Progenitor cell of endocrine pancreas (in vitro differentiated cells): ENCODE data around the gene DNAJC2. TPM values are rescaled to one million over a fixed set of nuclear protein-coding genes. Genes with fewer than 3 reads are reported as not detected.
A peak's percentile ranks its signal among the peaks of the same experiment; 100 is the strongest.

ENCODE experiments used
- DNase-seq: peaks from one replicate; pipeline ENCODE4 v3.0.0; 2021; ENCODE audit warnings: low spot score; ENCODE audit not compliant: unreplicated experiment
- H3K27ac Mint-ChIP-seq: 2 replicates; pipeline ENCODE4 v1.8.0; 2021; ENCODE audit warnings: mild to moderate bottlenecking, moderate library complexity, mixed read lengths
- H3K27me3 Mint-ChIP-seq: 2 replicates; pipeline ENCODE4 v1.8.0; 2021; ENCODE audit warnings: mixed read lengths
- H3K36me3 Mint-ChIP-seq: 2 replicates; pipeline ENCODE4 v1.8.0; 2022; ENCODE audit warnings: mixed read lengths; ENCODE audit not compliant: insufficient read depth
- H3K4me1 Mint-ChIP-seq: 2 replicates; pipeline ENCODE4 v1.8.0; 2021; ENCODE audit warnings: low read depth, mixed read lengths
- H3K4me3 Mint-ChIP-seq: 2 replicates; pipeline ENCODE4 v1.8.0; 2021; ENCODE audit warnings: low read depth, mild to moderate bottlenecking, moderate library complexity, mixed read lengths
- H3K9me3 Mint-ChIP-seq: 2 replicates; pipeline ENCODE4 v1.8.0; 2021; ENCODE audit warnings: low read depth, mixed read lengths
- total RNA-seq: library from RNA; stranded (reverse); gene quantifications from 2 replicates; pipeline ENCODE4 v1.2.1, GENCODE V29; 2021
- TF ChIP-seq, protein P1 (sequence below): fragments of 200-600 bp; sonication (generic); IDR thresholded peaks from one replicate; pipeline ENCODE4 v1.5.0; 2021; ENCODE audit warnings: antibody characterized with exemption, mild to moderate bottlenecking; ENCODE audit not compliant: unreplicated experiment

Gene DNAJC2
- total RNA-seq, 1 donor from 2014 or later = 32.8 TPM

DNA sequence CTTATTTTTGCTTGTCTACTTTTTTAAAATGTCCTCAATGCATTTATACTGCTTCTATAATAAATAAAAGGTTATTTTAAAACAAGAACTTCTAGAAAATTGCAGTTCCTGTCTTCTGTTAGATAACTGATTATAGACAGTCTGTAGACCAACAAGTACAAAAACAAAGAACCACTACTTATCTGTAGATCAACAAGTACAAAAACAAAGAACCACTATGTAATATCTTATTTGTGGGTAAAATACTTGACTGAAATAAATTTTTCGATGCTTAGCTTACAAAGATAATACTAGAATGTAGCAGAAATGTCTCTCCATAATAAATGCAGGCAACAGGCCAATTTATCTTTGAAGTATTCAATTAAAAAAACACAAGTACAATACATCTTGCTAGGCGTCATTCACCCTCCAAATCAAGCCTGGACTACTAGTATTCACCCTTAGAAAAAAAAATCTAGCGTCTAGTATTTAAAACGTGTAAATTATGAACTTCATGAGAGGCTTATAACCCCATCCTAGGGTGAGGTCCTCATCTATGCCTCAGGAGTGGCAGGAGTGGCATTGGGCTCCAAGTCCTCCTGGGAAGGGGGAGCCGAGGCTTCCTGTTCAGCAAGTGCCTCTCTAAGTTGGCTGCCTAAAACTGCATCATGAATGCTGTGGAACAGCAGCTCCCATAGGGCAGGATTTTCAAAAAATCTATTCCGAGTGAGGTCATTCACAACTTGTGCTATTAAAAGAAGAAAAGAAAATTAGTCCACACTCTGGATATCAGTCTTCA, 29.5 kb upstream of the DNAJC2 start:
- no peaks in the 10 kb centered on the region for H3K27me3 Mint-ChIP-seq
- no peak for DNase-seq
- TF ChIP-seq, protein P1, sequence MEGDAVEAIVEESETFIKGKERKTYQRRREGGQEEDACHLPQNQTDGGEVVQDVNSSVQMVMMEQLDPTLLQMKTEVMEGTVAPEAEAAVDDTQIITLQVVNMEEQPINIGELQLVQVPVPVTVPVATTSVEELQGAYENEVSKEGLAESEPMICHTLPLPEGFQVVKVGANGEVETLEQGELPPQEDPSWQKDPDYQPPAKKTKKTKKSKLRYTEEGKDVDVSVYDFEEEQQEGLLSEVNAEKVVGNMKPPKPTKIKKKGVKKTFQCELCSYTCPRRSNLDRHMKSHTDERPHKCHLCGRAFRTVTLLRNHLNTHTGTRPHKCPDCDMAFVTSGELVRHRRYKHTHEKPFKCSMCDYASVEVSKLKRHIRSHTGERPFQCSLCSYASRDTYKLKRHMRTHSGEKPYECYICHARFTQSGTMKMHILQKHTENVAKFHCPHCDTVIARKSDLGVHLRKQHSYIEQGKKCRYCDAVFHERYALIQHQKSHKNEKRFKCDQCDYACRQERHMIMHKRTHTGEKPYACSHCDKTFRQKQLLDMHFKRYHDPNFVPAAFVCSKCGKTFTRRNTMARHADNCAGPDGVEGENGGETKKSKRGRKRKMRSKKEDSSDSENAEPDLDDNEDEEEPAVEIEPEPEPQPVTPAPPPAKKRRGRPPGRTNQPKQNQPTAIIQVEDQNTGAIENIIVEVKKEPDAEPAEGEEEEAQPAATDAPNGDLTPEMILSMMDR = no peak
- H3K4me1 Mint-ChIP-seq = no peaks in the 10 kb centered on the region
- no peaks in the 10 kb centered on the region for H3K36me3 Mint-ChIP-seq
- H3K4me3 Mint-ChIP-seq = no peak overlapping the region
- H3K9me3 Mint-ChIP-seq = no peaks in the 10 kb centered on the region
- no peak overlapping the region for H3K27ac Mint-ChIP-seq

DNA sequence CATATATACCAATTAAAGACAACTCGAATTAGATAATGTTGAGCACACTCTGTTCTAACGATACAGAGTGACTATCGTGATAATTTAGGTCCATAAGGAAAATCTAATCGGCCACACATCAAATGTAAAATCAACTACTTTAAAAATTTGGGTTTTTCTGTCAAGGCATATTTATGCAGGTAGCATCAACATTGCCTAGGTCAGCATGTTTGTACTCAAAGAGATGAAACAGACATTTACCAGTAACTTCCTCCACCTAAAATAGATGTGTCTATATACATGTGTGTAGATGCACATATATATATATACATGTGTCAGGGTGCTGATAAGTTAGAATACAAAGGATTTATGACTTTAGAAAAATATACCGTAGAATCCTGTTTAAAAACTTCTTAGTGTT, 24.9 kb upstream of the DNAJC2 start:
- Mint-ChIP-seq H3K9me3 (no peaks in the 10 kb centered on the region), H3K4me1 (no peaks in the 10 kb centered on the region), H3K36me3 (peaks cover 6% of the 10 kb centered on the region), H3K27ac (no peak overlapping the region), H3K27me3 (no peaks in the 10 kb centered on the region), H3K4me3 (no peak overlapping the region)
- TF ChIP-seq, protein P1 = no peak
- DNase-seq = no peak

DNA sequence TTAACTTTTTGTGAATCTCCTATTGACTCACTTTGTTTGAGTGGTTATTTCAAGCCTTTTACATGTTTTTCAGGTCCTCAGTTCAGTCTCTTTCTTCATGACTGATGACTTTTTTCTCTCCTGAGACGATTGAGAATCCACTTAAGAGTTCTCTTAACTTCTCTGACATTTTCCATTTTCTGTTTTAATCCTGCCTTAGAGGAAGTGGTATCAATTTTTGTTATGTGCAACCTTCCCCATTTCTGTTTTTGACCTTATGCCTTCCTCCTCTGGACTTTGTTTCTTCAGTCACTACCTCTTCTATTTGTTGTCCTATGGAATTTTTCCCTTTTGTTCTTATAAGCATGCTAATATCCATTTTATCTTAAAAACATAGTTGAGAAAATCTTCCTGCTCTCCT, 5.2 kb upstream of the DNAJC2 start:
- Mint-ChIP-seq H3K9me3 (no peaks in the 10 kb centered on the region), H3K27ac (peak overlapping the region; percentile 58), H3K36me3 (peaks cover 6% of the 10 kb centered on the region), H3K4me1 (peaks cover 18% of the 10 kb centered on the region), H3K27me3 (no peaks in the 10 kb centered on the region), H3K4me3 (peak overlapping the region; percentile 55)
- TF ChIP-seq, protein P1 = no peak
- DNase-seq = no peak

DNA sequence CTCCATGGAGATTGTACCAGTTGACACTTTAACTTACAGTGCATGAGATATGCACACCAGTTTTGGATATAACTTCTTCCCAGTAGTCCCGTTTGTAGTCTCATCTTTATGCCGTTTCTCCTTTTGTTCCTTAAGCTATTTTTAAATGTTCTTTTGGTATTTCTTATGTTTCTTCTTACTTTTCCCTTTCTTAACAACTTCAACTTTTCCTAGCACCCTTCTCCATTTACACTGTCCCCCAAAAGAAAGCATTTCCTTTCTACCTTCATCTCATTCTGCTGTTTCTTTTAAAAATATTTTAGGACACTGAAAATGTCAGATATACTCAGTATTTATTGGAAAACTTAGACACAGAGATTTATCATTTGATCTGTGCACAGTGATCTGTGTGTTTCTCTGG, 4.4 kb upstream of the DNAJC2 start:
- H3K4me1 Mint-ChIP-seq = peaks cover 18% of the 10 kb centered on the region
- DNase-seq = no peak
- no peak overlapping the region for H3K27ac Mint-ChIP-seq
- TF ChIP-seq, protein P1 = no peak
- peak overlapping the region; percentile 99 for H3K4me3 Mint-ChIP-seq
- peaks cover 6% of the 10 kb centered on the region for H3K36me3 Mint-ChIP-seq
- H3K27me3 Mint-ChIP-seq = no peaks in the 10 kb centered on the region
- H3K9me3 Mint-ChIP-seq = no peaks in the 10 kb centered on the region

DNA sequence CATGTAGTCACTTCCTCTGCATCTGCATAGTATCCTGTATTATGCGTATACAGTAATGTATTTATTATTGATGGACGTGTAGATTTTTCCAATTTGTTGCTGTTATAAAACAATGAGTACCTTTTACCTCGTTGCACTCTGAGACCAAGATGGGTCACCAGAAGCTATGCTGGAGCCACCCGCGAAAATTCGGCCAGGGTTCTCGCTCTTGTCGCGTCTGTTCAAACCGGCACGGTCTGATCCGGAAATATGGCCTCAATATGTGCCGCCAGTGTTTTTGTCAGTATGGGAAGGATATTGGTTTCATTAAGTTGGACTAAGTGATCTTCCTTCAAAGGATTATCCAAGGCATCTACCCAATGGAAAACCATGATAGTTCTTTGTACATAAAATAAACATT, 3.9 kb upstream of the DNAJC2 start:
- Mint-ChIP-seq H3K4me1 (peaks cover 18% of the 10 kb centered on the region), H3K9me3 (no peaks in the 10 kb centered on the region), H3K27ac (peak overlapping the region; percentile 88), H3K36me3 (peaks cover 6% of the 10 kb centered on the region), H3K4me3 (peak overlapping the region; percentile 99), H3K27me3 (no peaks in the 10 kb centered on the region)
- TF ChIP-seq, protein P1 = no peak
- DNase-seq = no peak
